SJSA1 (cell line): ENCODE results near the gene ACSL1. TPM values are rescaled to one million over a fixed set of nuclear protein-coding genes. Genes with fewer than 3 reads are reported as not detected.
A peak's percentile ranks its signal among the peaks of the same experiment; 100 is the strongest.
"Not testable (repeated sequence)": the region's sequence is repeated elsewhere in the genome, so short reads cannot be mapped to it uniquely, and the experiment has no call there.

ENCODE experiments used
- DNase-seq, 2 experiments: peaks; one replicate each; pipeline ENCODE4 v3.0.0-alpha.2; 2015 to 2020; ENCODE audit warnings: low spot score in 2 of 2, low read depth in 1 of 2
- H3K27ac ChIP-seq: fragments of 250-450 bp; sonication (Bioruptor Pico); 2 replicates; pipeline ENCODE4 v1.5.1; 2020; ENCODE audit warnings: mild to moderate bottlenecking, moderate library complexity
- H3K27me3 ChIP-seq: fragments of 250-450 bp; sonication (Bioruptor Pico); replicated peaks from 2 replicates; pipeline ENCODE4 v1.5.1; 2020; ENCODE audit warnings: mild to moderate bottlenecking, moderate library complexity
- H3K36me3 ChIP-seq: fragments of 250-450 bp; sonication (Bioruptor Pico); 2 replicates; pipeline ENCODE4 v1.5.1; 2020; ENCODE audit warnings: mild to moderate bottlenecking
- H3K4me1 ChIP-seq: fragments of 250-450 bp; sonication (Bioruptor Pico); replicated peaks from 2 replicates; pipeline ENCODE4 v1.6.1; 2021; ENCODE audit warnings: mild to moderate bottlenecking
- H3K4me3 ChIP-seq: fragments of 250-450 bp; sonication (Bioruptor Pico); 2 replicates; pipeline ENCODE4 v1.5.1; 2020; ENCODE audit warnings: mild to moderate bottlenecking
- H3K9me3 ChIP-seq: fragments of 250-450 bp; sonication (Bioruptor Pico); replicated peaks from 2 replicates; pipeline ENCODE4 v1.5.1; 2020; ENCODE audit warnings: mild to moderate bottlenecking
- total RNA-seq: library from RNA; depleted of rRNA; stranded (reverse); fragments of >200 nt; shearing (Covaris generic); gene quantifications from 2 replicates; pipeline ENCODE4 v1.2.3, GENCODE V29; 2014

The ACSL1 gene
- total RNA-seq, 1 experiment from 2014 or later, result 33.7 TPM

- H3K4me3 ChIP-seq, H3K27me3 ChIP-seq, H3K27ac ChIP-seq, H3K36me3 ChIP-seq, H3K9me3 ChIP-seq, H3K4me1 ChIP-seq, DNase-seq: not testable (repeated sequence)
Observed at GRCh38 chr4:184741651-184742050, 84.1 kb downstream of the ACSL1 start.

GRCh38 chr4:184740980-184741391 lies 84.8 kb downstream of the ACSL1 start:
- H3K27ac ChIP-seq, result no peak overlapping the region

GRCh38 chr4:184739575-184739974 lies 86.2 kb downstream of the ACSL1 start:
- not testable (repeated sequence) for H3K27me3 ChIP-seq, DNase-seq, H3K4me3 ChIP-seq, H3K4me1 ChIP-seq, H3K9me3 ChIP-seq, H3K36me3 ChIP-seq, H3K27ac ChIP-seq

More at GRCh38 chr4:184740980-184741391, 84.8 kb downstream of the ACSL1 start:
- H3K9me3 ChIP-seq, result no peaks in the 10 kb centered on the region; the same call in 1 of the 2 replicates
- DNase-seq, result no peak
- H3K27me3 ChIP-seq, result no peaks in the 10 kb centered on the region
- no peaks in the 10 kb centered on the region for H3K36me3 ChIP-seq
- no peak overlapping the region for H3K4me3 ChIP-seq
- peaks cover 1% of the 10 kb centered on the region for H3K4me1 ChIP-seq

- peak overlapping the region; percentile 88 for H3K4me3 ChIP-seq
- peaks cover 23% of the 10 kb centered on the region for H3K36me3 ChIP-seq
- no peak for DNase-seq
- H3K27me3 ChIP-seq, result no peaks in the 10 kb centered on the region
- 0 out of 2 replicates have a peak, but pooled peaks cover 3% of the 10 kb centered on the region for H3K9me3 ChIP-seq
- peaks cover 24% of the 10 kb centered on the region for H3K4me1 ChIP-seq
- no peak overlapping the region for H3K27ac ChIP-seq
Observed at GRCh38 chr4:184734758-184735157, 91.0 kb downstream of the ACSL1 start.

- Histone ChIP-seq H3K27ac (peak within 1 kb of the TSS; percentile 85), H3K9me3 (0 out of 2 replicates have a peak, but pooled peaks cover 3% of the 10 kb centered on the region), H3K36me3 (peaks cover 29% of the 10 kb centered on the region), H3K4me1 (peaks cover 33% of the 10 kb centered on the region), H3K27me3 (no peaks in the 10 kb centered on the region), H3K4me3 (peak within 1 kb of the TSS; percentile 88)
- peak; percentile 97 to 98 for DNase-seq
Observed at GRCh38 chr4:184733654-184734524, 91.9 kb downstream of the ACSL1 start, which contains the start of gene CENPU. Gene CENPU, minus strand, starts transcription at chr4:184734096. Its CDS starts 34 bp downstream, at chr4:184734062.

GRCh38 chr4:184732126-184732525 lies 93.6 kb downstream of the ACSL1 start:
- H3K9me3 ChIP-seq, result 0 out of 2 replicates have a peak, but pooled peaks cover 3% of the 10 kb centered on the region
- no peak for DNase-seq
- H3K36me3 ChIP-seq, result peaks cover 47% of the 10 kb centered on the region
- no peaks in the 10 kb centered on the region for H3K27me3 ChIP-seq
- no peak overlapping the region for H3K4me3 ChIP-seq
- H3K27ac ChIP-seq, result no peak overlapping the region
- H3K4me1 ChIP-seq, result peaks cover 34% of the 10 kb centered on the region

- 0 out of 2 replicates have a peak, but pooled peaks cover 3% of the 10 kb centered on the region for H3K9me3 ChIP-seq
- H3K27me3 ChIP-seq, result no peaks in the 10 kb centered on the region
- H3K36me3 ChIP-seq, result peaks cover 55% of the 10 kb centered on the region
- peaks cover 34% of the 10 kb centered on the region for H3K4me1 ChIP-seq
- no peak overlapping the region for H3K27ac ChIP-seq
- no peak for DNase-seq
- no peak overlapping the region for H3K4me3 ChIP-seq
Observed at GRCh38 chr4:184731056-184731455, 94.7 kb downstream of the ACSL1 start.

GRCh38 chr4:184729946-184730345 lies 95.8 kb downstream of the ACSL1 start:
- no peaks in the 10 kb centered on the region for H3K27me3 ChIP-seq
- H3K36me3 ChIP-seq, result peaks cover 65% of the 10 kb centered on the region
- H3K4me1 ChIP-seq, result peaks cover 34% of the 10 kb centered on the region
- H3K27ac ChIP-seq, result no peak overlapping the region
- no peak overlapping the region for H3K4me3 ChIP-seq
- no peak for DNase-seq
- 0 out of 2 replicates have a peak, but pooled peaks cover 3% of the 10 kb centered on the region for H3K9me3 ChIP-seq

- peaks cover 76% of the 10 kb centered on the region for H3K36me3 ChIP-seq
- no peaks in the 10 kb centered on the region for H3K27me3 ChIP-seq
- no peak overlapping the region for H3K4me3 ChIP-seq
- no peaks in the 10 kb centered on the region for H3K9me3 ChIP-seq
- DNase-seq, result peak in 1 of 2 experiments; percentile 18
- peaks cover 27% of the 10 kb centered on the region for H3K4me1 ChIP-seq
- H3K27ac ChIP-seq, result peak overlapping the region; percentile 3; the same call in 1 of the 2 replicates
Observed at GRCh38 chr4:184728858-184729257, 96.9 kb downstream of the ACSL1 start.

GRCh38 chr4:184727430-184727829 lies 98.3 kb downstream of the ACSL1 start:
- DNase-seq, result no peak

GRCh38 chr4:184722798-184723197 lies 103.0 kb downstream of the ACSL1 start:
- Histone ChIP-seq H3K4me3 (no peak overlapping the region), H3K27ac (no peak overlapping the region), H3K27me3 (no peaks in the 10 kb centered on the region), H3K9me3 (no peaks in the 10 kb centered on the region), H3K4me1 (no peaks in the 10 kb centered on the region), H3K36me3 (peaks cover 88% of the 10 kb centered on the region)
- DNase-seq, result no peak

More at GRCh38 chr4:184727430-184727829, 98.3 kb downstream of the ACSL1 start:
- Histone ChIP-seq H3K36me3 (peaks cover 82% of the 10 kb centered on the region), H3K27ac (no peak overlapping the region), H3K27me3 (no peaks in the 10 kb centered on the region), H3K4me3 (no peak overlapping the region), H3K4me1 (peaks cover 21% of the 10 kb centered on the region), H3K9me3 (no peaks in the 10 kb centered on the region)

GRCh38 chr4:184721254-184721653 lies 104.5 kb downstream of the ACSL1 start:
- H3K4me1 ChIP-seq, result no peaks in the 10 kb centered on the region
- H3K4me3 ChIP-seq, result no peak overlapping the region
- H3K27me3 ChIP-seq, result no peaks in the 10 kb centered on the region
- H3K27ac ChIP-seq, result no peak overlapping the region
- no peak for DNase-seq
- no peaks in the 10 kb centered on the region for H3K9me3 ChIP-seq
- H3K36me3 ChIP-seq, result peaks cover 90% of the 10 kb centered on the region

GRCh38 chr4:184719407-184719806 lies 106.4 kb downstream of the ACSL1 start:
- peaks cover 86% of the 10 kb centered on the region for H3K36me3 ChIP-seq
- no peaks in the 10 kb centered on the region for H3K4me1 ChIP-seq
- no peak overlapping the region for H3K4me3 ChIP-seq
- H3K27me3 ChIP-seq, result no peaks in the 10 kb centered on the region
- no peak overlapping the region for H3K27ac ChIP-seq
- no peaks in the 10 kb centered on the region for H3K9me3 ChIP-seq
- DNase-seq, result no peak

GRCh38 chr4:184715526-184715925 lies 110.2 kb downstream of the ACSL1 start:
- H3K36me3 ChIP-seq, result peaks cover 84% of the 10 kb centered on the region
- no peak overlapping the region for H3K27ac ChIP-seq
- no peaks in the 10 kb centered on the region for H3K27me3 ChIP-seq
- H3K4me1 ChIP-seq, result no peaks in the 10 kb centered on the region
- no peak overlapping the region for H3K4me3 ChIP-seq
- DNase-seq, result no peak
- H3K9me3 ChIP-seq, result no peaks in the 10 kb centered on the region
